DOHH2 (cell line): ENCODE data around the gene ARHGAP24.

Experiments
- CTCF ChIP-seq: fragments of 200-600 bp; sonication (generic); IDR thresholded peaks from one replicate; pipeline ENCODE4 v1.5.1; 2014; ENCODE audit warnings: antibody characterized with exemption, mild to moderate bottlenecking, low read depth, low read length; ENCODE audit not compliant: poor library complexity, severe bottlenecking
- EZH2phosphoT487 ChIP-seq: fragments of 200-600 bp; sonication (generic); IDR thresholded peaks from 2 replicates; pipeline ENCODE4 v1.6.1; 2017; ENCODE audit warnings: borderline replicate concordance, mild to moderate bottlenecking, antibody characterized with exemption, low read length, moderate library complexity, mixed read lengths

GRCh38 chr4:85476381-85476780, 1.4 kb downstream of the ARHGAP24 start:
- TF ChIP-seq CTCF (no peak), EZH2phosphoT487 (no peak)
